ENCODE data around the gene CASP3. TPM values are rescaled to one million over a fixed set of nuclear protein-coding genes. Genes with fewer than 3 reads are reported as not detected.
"Not testable (repeated sequence)": the region's sequence is repeated elsewhere in the genome, so short reads cannot be mapped to it uniquely, and the experiment has no call there.

CASP3 gene
- total RNA-seq, 1 experiment from 2014 or later, result 44.0 TPM

GRCh38 chr4:184628103-184628502, 21.1 kb downstream of the CASP3 start:
- peaks cover 25% of the 10 kb centered on the region for H3K36me3 ChIP-seq
- no peak overlapping the region for H3K27ac ChIP-seq
- no peak overlapping the region for H3K4me3 ChIP-seq
- no peaks in the 10 kb centered on the region for H3K27me3 ChIP-seq
- no peak for DNase-seq
- H3K4me1 ChIP-seq, result no peaks in the 10 kb centered on the region
- no peaks in the 10 kb centered on the region for H3K9me3 ChIP-seq (replicated peaks)

GRCh38 chr4:184625783-184626596, 23.3 kb downstream of the CASP3 start:
- not testable (repeated sequence) for H3K4me3 ChIP-seq; H3K9me3 ChIP-seq (replicated peaks); DNase-seq; H3K27ac ChIP-seq; H3K27me3 ChIP-seq; H3K4me1 ChIP-seq
- peaks cover 20% of the 10 kb centered on the region for H3K36me3 ChIP-seq

DNA sequence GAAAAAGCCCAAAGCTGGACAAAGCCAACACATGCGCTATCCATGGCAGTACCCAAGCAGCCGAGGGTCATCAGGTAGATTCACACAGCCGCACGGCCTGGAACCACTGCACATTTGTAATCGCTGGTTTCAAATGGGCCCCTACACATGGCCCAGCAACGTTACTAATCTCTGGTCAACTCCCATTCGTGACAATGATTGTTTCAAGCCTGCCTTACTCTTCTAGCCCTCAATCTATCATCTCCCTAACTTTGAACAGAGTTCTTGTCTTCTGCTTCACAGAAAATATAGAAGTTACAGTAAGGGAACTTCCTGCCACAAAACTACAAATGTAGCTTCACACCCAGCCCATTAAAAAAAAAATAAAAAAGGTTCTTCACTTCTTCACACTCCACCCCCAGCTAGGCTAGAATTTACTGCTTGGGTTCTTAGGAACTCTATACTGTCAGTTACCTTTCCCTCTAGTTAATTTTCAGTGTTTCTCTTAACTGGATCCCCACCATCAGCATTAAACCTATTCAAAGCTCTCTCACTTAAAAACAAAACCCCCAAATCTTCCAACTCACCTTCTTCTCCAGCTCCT, 24.2 kb downstream of the CASP3 start:
- H3K4me3 ChIP-seq, result no peak overlapping the region
- H3K36me3 ChIP-seq, result peaks cover 14% of the 10 kb centered on the region
- no peaks in the 10 kb centered on the region for H3K4me1 ChIP-seq
- no peak overlapping the region for H3K27ac ChIP-seq
- H3K27me3 ChIP-seq, result no peaks in the 10 kb centered on the region
- DNase-seq, result no peak
- no peaks in the 10 kb centered on the region for H3K9me3 ChIP-seq (replicated peaks)

GRCh38 chr4:184624504-184624903, 24.7 kb downstream of the CASP3 start:
- H3K9me3 ChIP-seq (replicated peaks); H3K36me3 ChIP-seq; H3K4me1 ChIP-seq; H3K27ac ChIP-seq; H3K27me3 ChIP-seq; DNase-seq; H3K4me3 ChIP-seq: not testable (repeated sequence)

GRCh38 chr4:184621518-184621917, 27.7 kb downstream of the CASP3 start:
- no peak overlapping the region for H3K4me3 ChIP-seq
- H3K4me1 ChIP-seq, result no peaks in the 10 kb centered on the region
- no peaks in the 10 kb centered on the region for H3K9me3 ChIP-seq (replicated peaks)
- H3K36me3 ChIP-seq, result no peaks in the 10 kb centered on the region
- no peaks in the 10 kb centered on the region for H3K27me3 ChIP-seq
- no peak overlapping the region for H3K27ac ChIP-seq
- no peak for DNase-seq

GRCh38 chr4:184620212-184620867, 28.9 kb downstream of the CASP3 start:
- no peak for DNase-seq
- H3K4me3 ChIP-seq, result no peak overlapping the region
- no peaks in the 10 kb centered on the region for H3K36me3 ChIP-seq
- H3K9me3 ChIP-seq (replicated peaks), result no peaks in the 10 kb centered on the region
- no peaks in the 10 kb centered on the region for H3K4me1 ChIP-seq
- H3K27ac ChIP-seq, result no peak overlapping the region
- H3K27me3 ChIP-seq, result no peaks in the 10 kb centered on the region

- H3K4me3 ChIP-seq, result no peak overlapping the region
- no peaks in the 10 kb centered on the region for H3K36me3 ChIP-seq
- H3K27ac ChIP-seq, result no peak overlapping the region
- H3K4me1 ChIP-seq, result no peaks in the 10 kb centered on the region
- no peaks in the 10 kb centered on the region for H3K27me3 ChIP-seq
- H3K9me3 ChIP-seq (replicated peaks), result no peaks in the 10 kb centered on the region
- DNase-seq, result no peak
These were observed 31.5 kb downstream of the CASP3 start for GRCh38 chr4:184617600-184618196.

GRCh38 chr4:184616633-184617551, 32.4 kb downstream of the CASP3 start:
- H3K4me1 ChIP-seq, result no peaks in the 10 kb centered on the region
- H3K27me3 ChIP-seq, result no peaks in the 10 kb centered on the region
- H3K4me3 ChIP-seq, result no peak overlapping the region
- H3K36me3 ChIP-seq, result no peaks in the 10 kb centered on the region
- H3K9me3 ChIP-seq (replicated peaks), result no peaks in the 10 kb centered on the region
- no peak overlapping the region for H3K27ac ChIP-seq
- no peak for DNase-seq

- H3K4me3 ChIP-seq; H3K27ac ChIP-seq; H3K9me3 ChIP-seq (replicated peaks); H3K36me3 ChIP-seq; H3K4me1 ChIP-seq; H3K27me3 ChIP-seq; DNase-seq: not testable (repeated sequence)
These were observed 33.1 kb downstream of the CASP3 start for GRCh38 chr4:184616168-184616567.

DNA sequence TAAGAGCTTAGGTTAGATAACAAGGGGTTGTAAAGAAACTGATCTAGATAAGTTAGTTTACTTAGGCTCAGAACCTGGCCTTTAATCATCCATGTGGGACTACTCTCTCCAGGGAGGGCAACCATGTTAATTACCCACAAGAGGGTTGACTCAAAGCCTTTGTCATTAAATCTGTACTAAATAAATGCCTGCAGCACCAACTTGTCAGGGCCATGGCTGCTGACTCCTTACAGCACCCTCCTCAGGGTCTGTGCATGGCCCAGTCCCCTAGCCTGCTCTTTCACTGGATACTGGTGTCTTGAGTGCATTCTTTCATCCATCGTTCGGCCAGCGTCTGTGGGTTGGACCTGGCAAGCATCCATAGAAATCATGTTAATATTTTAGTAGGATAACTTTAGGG, 34.7 kb downstream of the CASP3 start:
- Histone ChIP-seq H3K9me3 (replicated peaks) (no peaks in the 10 kb centered on the region), H3K27me3 (no peaks in the 10 kb centered on the region), H3K4me3 (no peak overlapping the region), H3K27ac (no peak overlapping the region), H3K4me1 (no peaks in the 10 kb centered on the region), H3K36me3 (no peaks in the 10 kb centered on the region)
- no peak for DNase-seq

- Histone ChIP-seq H3K36me3 (no peaks in the 10 kb centered on the region), H3K27me3 (no peaks in the 10 kb centered on the region), H3K9me3 (replicated peaks) (no peaks in the 10 kb centered on the region), H3K4me1 (no peaks in the 10 kb centered on the region), H3K4me3 (no peak overlapping the region), H3K27ac (no peak overlapping the region)
- DNase-seq, result no peak
These were observed 35.8 kb downstream of the CASP3 start for GRCh38 chr4:184613405-184613804.

DNA sequence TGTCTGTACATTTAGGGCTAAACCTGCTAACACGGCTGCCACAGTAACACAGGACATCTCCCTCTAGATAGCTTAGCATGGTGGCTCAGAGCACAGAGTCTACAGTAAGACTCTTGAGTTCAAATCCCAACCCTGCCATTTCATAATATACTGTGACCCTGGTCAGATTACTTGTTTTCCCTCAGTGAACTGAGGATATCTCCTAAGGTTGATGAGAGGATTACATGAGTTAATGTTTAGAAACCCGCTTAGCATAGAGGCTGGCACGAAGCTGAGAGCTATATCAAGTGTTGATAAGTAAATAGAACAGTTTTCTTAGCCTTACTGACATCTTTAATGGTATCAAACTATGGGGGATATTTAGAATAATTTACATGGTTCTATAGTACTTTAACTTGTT, 37.2 kb downstream of the CASP3 start:
- Histone ChIP-seq H3K27me3 (no peaks in the 10 kb centered on the region), H3K36me3 (no peaks in the 10 kb centered on the region), H3K4me3 (no peak overlapping the region), H3K9me3 (replicated peaks) (no peaks in the 10 kb centered on the region), H3K4me1 (no peaks in the 10 kb centered on the region), H3K27ac (no peak overlapping the region)
- DNase-seq, result no peak

DNA sequence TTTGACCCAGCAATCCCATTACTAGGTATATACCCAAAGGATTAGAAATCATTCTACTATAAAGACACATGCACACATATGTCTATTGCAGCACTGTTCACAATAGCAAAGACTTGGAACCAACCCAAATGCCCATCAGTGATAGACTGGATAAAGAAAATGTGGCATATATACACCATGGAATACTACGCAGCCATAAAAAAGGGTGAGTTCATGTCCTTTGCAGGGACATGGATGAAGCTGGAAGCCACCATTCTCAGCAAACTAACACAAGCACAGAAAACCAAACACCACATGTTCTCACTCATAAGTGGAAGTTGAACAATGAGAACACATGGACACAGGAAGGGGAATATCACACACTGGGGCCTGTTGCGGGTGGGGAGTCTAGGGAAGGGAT, 41.8 kb downstream of the CASP3 start:
- not testable (repeated sequence) for DNase-seq; H3K27me3 ChIP-seq; H3K9me3 ChIP-seq (replicated peaks); H3K36me3 ChIP-seq; H3K27ac ChIP-seq; H3K4me1 ChIP-seq; H3K4me3 ChIP-seq

GRCh38 chr4:184602857-184603256, 46.4 kb downstream of the CASP3 start:
- not testable (repeated sequence) for H3K27me3 ChIP-seq; DNase-seq; H3K4me1 ChIP-seq; H3K27ac ChIP-seq; H3K36me3 ChIP-seq; H3K9me3 ChIP-seq (replicated peaks); H3K4me3 ChIP-seq
